CD4-positive, alpha-beta T cell treated with Interleukin-10 for 1 hour (primary cell): ENCODE data around the gene HSD3B7.

Experiments
- DNase-seq: peaks from one replicate; pipeline ENCODE4 v3.0.0-alpha.2; 2020

The HSD3B7 gene

GRCh38 chr16:31031276-31031675 lies 46.3 kb downstream of the HSD3B7 start:
- no peak for DNase-seq

- peak; percentile 99 for DNase-seq
These were observed 48.0 kb downstream of the HSD3B7 start, which contains the start of gene STX4 for GRCh38 chr16:31032736-31033708. Gene STX4, plus strand, starts transcription at chr16:31033558. Its CDS starts 248 bp downstream, at chr16:31033806.

GRCh38 chr16:31033709-31034492 lies 48.9 kb downstream of the HSD3B7 start:
- peak; percentile 86 for DNase-seq

GRCh38 chr16:31036691-31037090 lies 51.7 kb downstream of the HSD3B7 start:
- DNase-seq: no peak
